ENCODE data around the gene FUT3. TPM values are rescaled to one million over a fixed set of nuclear protein-coding genes. Genes with fewer than 3 reads are reported as not detected.

FUT3 gene
- total and polyA plus RNA-seq, 2 of the 8 experiments (the other 6 are each of a cell fraction or from before 2014, with no cell fraction given) = 0.15 to 0.63 TPM

- no peaks in the 10 kb centered on the region for H3K79me2 ChIP-seq (ENCODE audit: control insufficient read depth in 1 of 2, insufficient read depth in 2 of 2, low read length in 2 of 2)
- no peak overlapping the region for H2AK5ac ChIP-seq (ENCODE audit: low read depth, low read length)
- H3K23me2 ChIP-seq (ENCODE audit: low read depth, low read length) = no peaks in the 10 kb centered on the region; the same call in 1 of the 2 replicates
- H3K27ac ChIP-seq (ENCODE audit: low read depth, low read length) = no peak overlapping the region
- no peak overlapping the region for H2BK20ac ChIP-seq (ENCODE audit: low read length)
- no peak overlapping the region for H2BK5ac ChIP-seq (ENCODE audit: low read depth, low read length)
- no peak overlapping the region for H3K4me2 ChIP-seq (ENCODE audit: insufficient read depth in 1 of 2, low read depth in 2 of 2, low read length in 2 of 2)
- no peaks in the 10 kb centered on the region for H3K4me1 ChIP-seq (replicated peaks in 1 of 4; ENCODE audit: control insufficient read depth in 3 of 4, insufficient read depth in 4 of 4, low read length in 3 of 4)
- no peak overlapping the region for H2BK12ac ChIP-seq (ENCODE audit: low read depth, low read length)
- H2BK15ac ChIP-seq (ENCODE audit: low read length) = no peak overlapping the region
- no peak overlapping the region for H3K4ac ChIP-seq (replicated peaks; ENCODE audit: insufficient read length, low read depth, low read length)
- no peaks in the 10 kb centered on the region for H3K36me3 ChIP-seq (ENCODE audit: control insufficient read depth in 2 of 4, insufficient read depth in 4 of 4, low read length in 3 of 4)
- H3K9ac ChIP-seq (replicated peaks in 1 of 4; ENCODE audit: extremely low read depth in 1 of 4, low read depth in 3 of 4, low read length in 3 of 4) = no peak overlapping the region
- H4K91ac ChIP-seq (replicated peaks; ENCODE audit: insufficient read length, low read length) = no peak overlapping the region
- H3K79me1 ChIP-seq (ENCODE audit: low read depth, low read length) = no peaks in the 10 kb centered on the region
- H4K20me1 ChIP-seq (replicated peaks in 1 of 2; ENCODE audit: control insufficient read depth in 1 of 2, insufficient read depth in 2 of 2, low read length in 2 of 2) = no peaks in the 10 kb centered on the region
- no peaks in the 10 kb centered on the region for H3K27me3 ChIP-seq (replicated peaks in 1 of 4; ENCODE audit: control insufficient read depth in 3 of 4, extremely low read depth in 1 of 4, insufficient read depth in 3 of 4, low read length in 3 of 4)
- no peak overlapping the region for H4K8ac ChIP-seq (ENCODE audit: extremely low read depth, insufficient read depth, low read length)
- no peak overlapping the region for H3K23ac ChIP-seq (ENCODE audit: insufficient read length)
- no peak overlapping the region for H2AFZ ChIP-seq (ENCODE audit: low read length)
- no peak overlapping the region for H3K14ac ChIP-seq (ENCODE audit: insufficient read length)
- FAIRE-seq (no peak), DNase-seq (ENCODE audit: low read depth in 1 of 2, low spot score in 2 of 2) (no peak)
- CTCF ChIA-PET (ENCODE audit: partially characterized antibody) = no interaction called here
- no peak overlapping the region for H3K18ac ChIP-seq (ENCODE audit: extremely low read depth, low read length)
- no peak overlapping the region for H2BK120ac ChIP-seq (replicated peaks; ENCODE audit: low read depth, low read length)
- H3K56ac ChIP-seq (replicated peaks; ENCODE audit: insufficient read length, low read depth, low read length) = no peak overlapping the region
- H4K5ac ChIP-seq (ENCODE audit: insufficient read length, low read depth, low read length) = no peak overlapping the region
- no peak overlapping the region for H3K4me3 ChIP-seq (ENCODE audit: extremely low read depth in 1 of 4, insufficient read depth in 2 of 4, low read depth in 3 of 4, low read length in 4 of 4)
- POLR2A ChIA-PET (ENCODE audit: partially characterized antibody) = interaction anchor here (1.0 kb wide), 1 partner anchor 11 kb away, joined by 3 read pairs; no protein-coding TSS in a partner anchor
- peaks cover 0 to 4% of the 10 kb centered on the region in 2 experiments; a peak in 1 of 4 replicates for H3K9me3 ChIP-seq (ENCODE audit: insufficient read depth in 2 of 2, low read depth in 1 of 2, low read length in 1 of 2)
- WGBS, 2 experiments (ENCODE audit: extremely low coverage in 1 of 2, insufficient coverage in 1 of 2, insufficient read length in 1 of 2, insufficient replicate concordance in 2 of 2, low coverage in 1 of 2, low lambda C conversion rate in 2 of 2, missing lambda C conversion rate in 1 of 2) = 89% methylated on average over 12 of the region's 24 CpGs; no CpG with 5 or more reads in 1 of the 2 experiments
- TF ChIP-seq EGR1 (IDR thresholded peaks at IDR 0.05; ENCODE audit: borderline replicate concordance, low read depth, low read length) (no peak), GTF2F1 (IDR thresholded peaks at IDR 0.05; ENCODE audit: borderline replicate concordance, low read depth, low read length) (no peak), CBX8 (IDR thresholded peaks at IDR 0.05; ENCODE audit: borderline replicate concordance, low read depth, low read length) (no peak), SIX5 (IDR thresholded peaks at IDR 0.05; ENCODE audit: low read depth, low read length) (no peak)
Measured at GRCh38 chr19:5844456-5845433, 6.5 kb downstream of the FUT3 start.

Data from H1 (cell line).